K562 (cell line): Measurements from ENCODE around the gene ZNRF3. TPM values are rescaled to one million over a fixed set of nuclear protein-coding genes. Genes with fewer than 3 reads are reported as not detected.

Experiments
- CBX5 ChIP-seq: IDR thresholded peaks from 2 replicates; pipeline ENCODE4 v1.6.1; 2014; ENCODE audit warnings: low read depth, borderline replicate concordance
- CHD4 ChIP-seq: fragments of 200-600 bp; sonication (generic); IDR thresholded peaks from 3 replicates; pipeline ENCODE4 v1.6.1; 2012; ENCODE audit warnings: low read depth, mild to moderate bottlenecking, mixed read lengths, low read length, inconsistent platforms; ENCODE audit not compliant: insufficient read depth, insufficient replicate concordance, poor library complexity, severe bottlenecking
- CXXC5 ChIP-seq: fragments of 250-450 bp; sonication (Bioruptor Pico); IDR thresholded peaks from 2 replicates; pipeline ENCODE4 v1.8.0; 2022; ENCODE audit warnings: inconsistent platforms, mild to moderate bottlenecking, moderate library complexity
- FIP1L1 ChIP-seq: fragments of 200-400 bp; formaldehyde crosslinking; IDR thresholded peaks from 2 replicates; pipeline ENCODE4 v1.6.1; 2018; ENCODE audit warnings: mild to moderate bottlenecking, low read depth, low read length; ENCODE audit not compliant: poor library complexity, severe bottlenecking
- FOSL1 ChIP-seq: fragments of 200-800 bp; sonication (Bioruptor generic); conservative IDR thresholded peaks from 2 replicates; pipeline ENCODE4 v1.6.1; 2016; ENCODE audit warnings: missing genetic modification characterization, missing compliant biosample characterization
- MYC ChIP-seq, 2 experiments: fragments of 250-450 bp in 1 of 2; sonication (Bioruptor Pico) in 1 of 2; IDR thresholded peaks; 2 replicates each; pipeline versions ENCODE4 v1.5.1 to v1.6.1; 2012 to 2021; ENCODE audit warnings: low read depth in 2 of 2, borderline replicate concordance in 1 of 2, improper control_type of control experiment in 1 of 2, low read length in 1 of 2, mild to moderate bottlenecking in 1 of 2, moderate library complexity in 1 of 2
- POLR2G ChIP-seq: fragments of 200-400 bp; formaldehyde crosslinking; IDR thresholded peaks from 2 replicates; pipeline ENCODE4 v1.6.1; 2017; ENCODE audit warnings: low read depth, mild to moderate bottlenecking, antibody characterized with exemption, low read length, moderate library complexity
- RBFOX2 ChIP-seq: fragments of 200-400 bp; formaldehyde crosslinking; IDR thresholded peaks from 2 replicates; pipeline ENCODE4 v1.6.1; 2017; ENCODE audit warnings: low read depth, mild to moderate bottlenecking, low read length, moderate library complexity
- RBM25 ChIP-seq: fragments of 200-400 bp; formaldehyde crosslinking; IDR thresholded peaks from 2 replicates; pipeline ENCODE4 v1.6.1; 2018; ENCODE audit warnings: low read length, low read depth, moderate library complexity; ENCODE audit not compliant: severe bottlenecking
- SMAD3 ChIP-seq: fragments of 450-650 bp; formaldehyde crosslinking; conservative IDR thresholded peaks from 2 replicates; pipeline ENCODE4 v1.4.0; 2020; ENCODE audit warnings: mild to moderate bottlenecking
- SRSF7 ChIP-seq: fragments of 200-400 bp; formaldehyde crosslinking; optimal IDR thresholded peaks from 2 replicates; pipeline ENCODE3; 2017; ENCODE audit warnings: mild to moderate bottlenecking, low read depth, low read length
- SUPT5H ChIP-seq: fragments of 450-650 bp; IDR thresholded peaks from 2 replicates; pipeline ENCODE4 v1.6.1; 2016
- TEAD4 ChIP-seq, 2 experiments: sonication (generic) in 1 of 2; formaldehyde crosslinking in 1 of 2; IDR thresholded peaks; 2 replicates each; pipeline versions ENCODE4 v1.6.1 to v1.8.0; 2012 to 2022; ENCODE audit warnings: borderline replicate concordance in 1 of 2, inconsistent platforms in 1 of 2, low read length in 1 of 2, mild to moderate bottlenecking in 1 of 2, missing genetic modification reagents in 1 of 2
- ZBTB8A ChIP-seq: fragments of 450-650 bp; IDR thresholded peaks from 2 replicates; pipeline ENCODE4 v1.6.1; 2018; ENCODE audit warnings: mild to moderate bottlenecking, moderate library complexity; ENCODE audit not compliant: partially characterized antibody
- ZKSCAN3 ChIP-seq: fragments of 250-450 bp; sonication (Bioruptor Pico); IDR thresholded peaks from 2 replicates; pipeline ENCODE4 v1.4.0; 2020
- ZNF133 ChIP-seq: fragments of 250-450 bp; sonication (Bioruptor Pico); IDR thresholded peaks from 2 replicates; pipeline ENCODE4 v1.4.0; 2020; ENCODE audit warnings: mild to moderate bottlenecking
- ZNF146 ChIP-seq: IDR thresholded peaks from one replicate; pipeline ENCODE4 v1.6.1; 2018; ENCODE audit warnings: missing compliant biosample characterization; ENCODE audit not compliant: unreplicated experiment
- ZNF232 ChIP-seq: sonication (generic); formaldehyde crosslinking; IDR thresholded peaks from 2 replicates; pipeline ENCODE4 v1.8.0; 2022; ENCODE audit warnings: mild to moderate bottlenecking, missing genetic modification reagents
- ZNF583 ChIP-seq: fragments of 250-450 bp; sonication (Bioruptor Pico); IDR thresholded peaks from 2 replicates; pipeline ENCODE4 v1.4.0; 2020
- ZNF695 ChIP-seq: fragments of 450-650 bp; formaldehyde crosslinking; IDR thresholded peaks from 2 replicates; pipeline ENCODE4 v1.4.0; 2020; ENCODE audit warnings: mild to moderate bottlenecking, moderate library complexity
- polyA plus RNA-seq, 8 experiments: library from polyadenylated mRNA; depleted of rRNA in 4 of 8; stranded (reverse) in 5 of 8; unstranded in 3 of 8; fragments of >200 nt; fragmentation: Nextera tagmentation in 2 of 8; fragmentation: Illumina TruSeq in 1 of 8; extraction: Ambion mirVana in 2 of 8; extraction: Trizol in 1 of 8; gene quantifications; 2 replicates each; pipeline versions ENCODE4 v1.2.1 to v1.2.3, GENCODE V29; 2011 to 2014; ENCODE audit warnings: inconsistent platforms in 1 of 8, missing spikeins in 1 of 8
- total RNA-seq, 7 experiments: library from RNA; depleted of rRNA in 6 of 7; stranded (reverse); fragments of >200 nt in 6 of 7; fragmentation: Illumina TruSeq in 2 of 7; extraction: Trizol in 2 of 7; gene quantifications; 2 replicates each; pipeline versions ENCODE4 v1.2.1 to v1.2.3, GENCODE V29; 2011 to 2021; ENCODE audit warnings: low replicate concordance in 1 of 7
- TF ChIP-seq, protein P1 (sequence below): fragments of 200-800 bp; sonication (Bioruptor generic); IDR thresholded peaks from 2 replicates; pipeline ENCODE4 v1.6.1; 2016; ENCODE audit warnings: missing genetic modification characterization, missing compliant biosample characterization

Gene ZNRF3
- total and polyA plus RNA-seq, 9 of the 15 experiments (the other 6 are each of a cell fraction or from before 2014, with no cell fraction given), result 0.41 to 5.9 (median 1.7) TPM

DNA sequence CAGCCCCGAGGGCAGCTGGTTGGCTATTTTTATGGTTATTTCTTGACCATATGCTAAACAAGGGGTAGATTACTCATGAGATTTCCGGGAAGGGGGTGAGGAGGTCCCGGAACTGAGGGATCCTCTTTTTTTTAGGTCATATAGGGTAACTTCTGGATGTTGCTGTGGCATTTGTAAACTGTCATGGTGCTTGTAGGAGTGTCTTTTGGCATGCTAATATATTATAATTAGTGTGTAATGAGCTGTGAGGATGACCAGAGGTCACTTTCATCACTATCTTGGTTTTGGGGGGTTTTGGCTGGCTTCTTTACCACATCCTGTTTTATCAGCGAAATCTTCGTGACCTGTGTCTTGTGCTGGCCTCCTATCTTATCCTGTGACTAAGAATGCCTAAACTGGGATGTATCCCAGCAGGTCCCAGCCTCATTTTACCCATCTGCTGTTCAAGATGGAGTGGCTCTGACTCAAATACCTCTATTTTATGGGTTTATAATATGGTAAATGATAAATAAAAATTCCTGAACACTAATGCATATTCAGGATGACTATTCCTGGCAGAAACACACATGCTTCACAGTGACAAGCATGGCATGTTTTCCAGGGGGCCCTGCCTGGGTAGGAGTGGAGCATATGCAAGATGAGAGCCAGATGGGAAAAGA lies 200.7 kb downstream of the ZNRF3 start (continued):
- TF ChIP-seq, protein P1, sequence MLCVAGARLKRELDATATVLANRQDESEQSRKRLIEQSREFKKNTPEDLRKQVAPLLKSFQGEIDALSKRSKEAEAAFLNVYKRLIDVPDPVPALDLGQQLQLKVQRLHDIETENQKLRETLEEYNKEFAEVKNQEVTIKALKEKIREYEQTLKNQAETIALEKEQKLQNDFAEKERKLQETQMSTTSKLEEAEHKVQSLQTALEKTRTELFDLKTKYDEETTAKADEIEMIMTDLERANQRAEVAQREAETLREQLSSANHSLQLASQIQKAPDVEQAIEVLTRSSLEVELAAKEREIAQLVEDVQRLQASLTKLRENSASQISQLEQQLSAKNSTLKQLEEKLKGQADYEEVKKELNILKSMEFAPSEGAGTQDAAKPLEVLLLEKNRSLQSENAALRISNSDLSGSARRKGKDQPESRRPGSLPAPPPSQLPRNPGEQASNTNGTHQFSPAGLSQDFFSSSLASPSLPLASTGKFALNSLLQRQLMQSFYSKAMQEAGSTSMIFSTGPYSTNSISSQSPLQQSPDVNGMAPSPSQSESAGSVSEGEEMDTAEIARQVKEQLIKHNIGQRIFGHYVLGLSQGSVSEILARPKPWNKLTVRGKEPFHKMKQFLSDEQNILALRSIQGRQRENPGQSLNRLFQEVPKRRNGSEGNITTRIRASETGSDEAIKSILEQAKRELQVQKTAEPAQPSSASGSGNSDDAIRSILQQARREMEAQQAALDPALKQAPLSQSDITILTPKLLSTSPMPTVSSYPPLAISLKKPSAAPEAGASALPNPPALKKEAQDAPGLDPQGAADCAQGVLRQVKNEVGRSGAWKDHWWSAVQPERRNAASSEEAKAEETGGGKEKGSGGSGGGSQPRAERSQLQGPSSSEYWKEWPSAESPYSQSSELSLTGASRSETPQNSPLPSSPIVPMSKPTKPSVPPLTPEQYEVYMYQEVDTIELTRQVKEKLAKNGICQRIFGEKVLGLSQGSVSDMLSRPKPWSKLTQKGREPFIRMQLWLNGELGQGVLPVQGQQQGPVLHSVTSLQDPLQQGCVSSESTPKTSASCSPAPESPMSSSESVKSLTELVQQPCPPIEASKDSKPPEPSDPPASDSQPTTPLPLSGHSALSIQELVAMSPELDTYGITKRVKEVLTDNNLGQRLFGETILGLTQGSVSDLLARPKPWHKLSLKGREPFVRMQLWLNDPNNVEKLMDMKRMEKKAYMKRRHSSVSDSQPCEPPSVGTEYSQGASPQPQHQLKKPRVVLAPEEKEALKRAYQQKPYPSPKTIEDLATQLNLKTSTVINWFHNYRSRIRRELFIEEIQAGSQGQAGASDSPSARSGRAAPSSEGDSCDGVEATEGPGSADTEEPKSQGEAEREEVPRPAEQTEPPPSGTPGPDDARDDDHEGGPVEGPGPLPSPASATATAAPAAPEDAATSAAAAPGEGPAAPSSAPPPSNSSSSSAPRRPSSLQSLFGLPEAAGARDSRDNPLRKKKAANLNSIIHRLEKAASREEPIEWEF (CRISPR knock-in tag), result no peak
- TF ChIP-seq POLR2G (no peak), FIP1L1 (no peak), ZNF133 (CRISPR knock-in tag) (no peak), SUPT5H (no peak), ZNF146 (CRISPR knock-in tag) (no peak), CXXC5 (no peak), CHD4 (no peak), SMAD3 (CRISPR knock-in tag) (peak; percentile 88), SRSF7 (no peak), ZBTB8A (no peak), MYC (IDR thresholded peaks at IDR 0.05; ENCODE audit: low read depth, low read length) (no peak), MYC (CRISPR knock-in tag; IDR thresholded peaks at IDR 0.05; ENCODE audit: borderline replicate concordance, low read depth) (0 out of 2 replicates have a peak, but pooled peaks have one; percentile 63), RBM25 (no peak), ZKSCAN3 (CRISPR knock-in tag) (no peak), ZNF232 (CRISPR knock-in tag) (no peak), RBFOX2 (no peak), ZNF583 (CRISPR knock-in tag) (peak; percentile 54; the same call in 1 of the 2 replicates), FOSL1 (tag) (peak; percentile 83), TEAD4 (IDR thresholded peaks at IDR 0.05; ENCODE audit: low read length) (peak; percentile 54; the same call in 1 of the 2 replicates), TEAD4 (CRISPR knock-in tag; IDR thresholded peaks at IDR 0.05; ENCODE audit: borderline replicate concordance) (no peak), CBX5 (no peak), ZNF695 (CRISPR knock-in tag) (no peak)
